ENCODE measurements around the gene MEGF6.

Gene MEGF6

GRCh38 chr1:3519301-3519885 lies 91.9 kb downstream of the MEGF6 start:
- no peak for DNase-seq (ENCODE audit: low spot score)

- DNase-seq (ENCODE audit: low spot score), result no peak
Observed at GRCh38 chr1:3518756-3519155, 92.6 kb downstream of the MEGF6 start.

GRCh38 chr1:3518256-3518655 lies 93.1 kb downstream of the MEGF6 start:
- no peak for DNase-seq (ENCODE audit: low spot score)

- DNase-seq (ENCODE audit: low spot score), result no peak
Observed at GRCh38 chr1:3516911-3517675, 94.2 kb downstream of the MEGF6 start.

GRCh38 chr1:3516481-3516869 lies 94.8 kb downstream of the MEGF6 start:
- DNase-seq (ENCODE audit: low spot score), result no peak

GRCh38 chr1:3515774-3516480 lies 95.4 kb downstream of the MEGF6 start:
- no peak for DNase-seq (ENCODE audit: low spot score)

GRCh38 chr1:3515272-3515671 lies 96.0 kb downstream of the MEGF6 start:
- no peak for DNase-seq (ENCODE audit: low spot score)

- no peak for DNase-seq (ENCODE audit: low spot score)
Observed at GRCh38 chr1:3514404-3514803, 96.9 kb downstream of the MEGF6 start.

GRCh38 chr1:3511856-3512255 lies 99.5 kb downstream of the MEGF6 start:
- DNase-seq (ENCODE audit: low spot score), result no peak

- no peak for DNase-seq (ENCODE audit: low spot score)
Observed at GRCh38 chr1:3511306-3511705, 100.0 kb downstream of the MEGF6 start.

GRCh38 chr1:3510956-3511250 lies 100.4 kb downstream of the MEGF6 start:
- no peak for DNase-seq (ENCODE audit: low spot score)

GRCh38 chr1:3510136-3510955 lies 101.0 kb downstream of the MEGF6 start:
- no peak for DNase-seq (ENCODE audit: low spot score)

- no peak for DNase-seq (ENCODE audit: low spot score)
Observed at GRCh38 chr1:3509721-3510120, 101.6 kb downstream of the MEGF6 start.

GRCh38 chr1:3508757-3509415 lies 102.4 kb downstream of the MEGF6 start:
- DNase-seq (ENCODE audit: low spot score), result no peak

GRCh38 chr1:3507636-3508275 lies 103.6 kb downstream of the MEGF6 start:
- no peak for DNase-seq (ENCODE audit: low spot score)

- no peak for DNase-seq (ENCODE audit: low spot score)
Observed at GRCh38 chr1:3506943-3507342, 104.4 kb downstream of the MEGF6 start.

- DNase-seq (ENCODE audit: low spot score), result no peak
Observed at GRCh38 chr1:3506041-3506440, 105.3 kb downstream of the MEGF6 start.

GRCh38 chr1:3505161-3505560 lies 106.1 kb downstream of the MEGF6 start:
- DNase-seq (ENCODE audit: low spot score), result no peak

- no peak for DNase-seq (ENCODE audit: low spot score)
Observed at GRCh38 chr1:3504822-3505153, 106.5 kb downstream of the MEGF6 start.

GRCh38 chr1:3504151-3504821 lies 107.0 kb downstream of the MEGF6 start:
- no peak for DNase-seq (ENCODE audit: low spot score)

- DNase-seq (ENCODE audit: low spot score), result no peak
Observed at GRCh38 chr1:3503525-3503886, 107.8 kb downstream of the MEGF6 start.

All from CD4-positive, alpha-beta T cell treated with Interleukin-6 at 100 ng/mL for 8 hours (primary cell).